OCI-LY7 (cell line): Measurements from ENCODE around the gene NAV2. TPM values are rescaled to one million over a fixed set of nuclear protein-coding genes. Genes with fewer than 3 reads are reported as not detected.

ENCODE experiments used
- BruUV-seq: library from RNA; stranded (reverse); fragments of 400-500 nt; replicated peaks from 2 replicates; lab custom pipeline; 2021; lab: Mats Ljungman, UMichigan
- CTCF ChIA-PET: fragments of 300-600 bp; sonication (Branson Sonifier 250); formaldehyde crosslinking; loops from one replicate; lab custom pipeline; 2022; ENCODE audit warnings: antibody characterized with exemption; ENCODE audit not compliant: unreplicated experiment; lab: Charles Lee
- POLR2A ChIA-PET: fragments of 300-600 bp; sonication (Branson Sonifier 250); formaldehyde crosslinking; loops from one replicate; lab custom pipeline; 2022; ENCODE audit warnings: antibody characterized with exemption; lab: Charles Lee
- DNase-seq: peaks from one replicate; pipeline ENCODE4 v3.0.0-alpha.2; 2015; ENCODE audit warnings: low spot score
- H2AFZ ChIP-seq: fragments of 200-600 bp; sonication (generic), shearing (Covaris generic); 2 replicates; pipeline ENCODE4 v1.6.1; 2014; ENCODE audit warnings: mild to moderate bottlenecking, antibody characterized with exemption, low read length, moderate library complexity
- H3K27ac ChIP-seq: fragments of 200-600 bp; sonication (generic); 2 replicates; pipeline ENCODE4 v1.5.1; 2014; ENCODE audit warnings: mixed run types, low read depth, mild to moderate bottlenecking, moderate library complexity, low read length, inconsistent platforms; ENCODE audit not compliant: poor library complexity, severe bottlenecking
- H3K36me3 ChIP-seq: fragments of 200-600 bp; sonication (generic); 2 replicates; pipeline ENCODE4 v1.6.1; 2014; ENCODE audit warnings: mild to moderate bottlenecking, antibody characterized with exemption, low read length, moderate library complexity, mixed read lengths; ENCODE audit not compliant: insufficient read depth
- H3K4me1 ChIP-seq: fragments of 200-600 bp; sonication (generic); 2 replicates; pipeline ENCODE4 v1.5.1; 2014; ENCODE audit warnings: mild to moderate bottlenecking, low read length; ENCODE audit not compliant: insufficient read depth, poor library complexity, severe bottlenecking
- H3K4me2 ChIP-seq: fragments of 200-600 bp; sonication (generic); 2 replicates; pipeline ENCODE4 v1.6.1; 2014; ENCODE audit warnings: mild to moderate bottlenecking, low read length
- H3K4me3 ChIP-seq: fragments of 200-600 bp; sonication (generic); 2 replicates; pipeline ENCODE4 v1.5.1; 2014; ENCODE audit warnings: mild to moderate bottlenecking, low read depth, low read length; ENCODE audit not compliant: poor library complexity, severe bottlenecking
- H3K79me2 ChIP-seq: fragments of 200-600 bp; sonication (generic); 2 replicates; pipeline ENCODE4 v1.6.1; 2016; ENCODE audit warnings: low read depth, mild to moderate bottlenecking, low read length, moderate library complexity, mixed read lengths; ENCODE audit not compliant: insufficient read depth
- H3K9me2 ChIP-seq: fragments of 200-600 bp; sonication (generic); 2 replicates; pipeline ENCODE4 v1.6.1; 2016; ENCODE audit warnings: mild to moderate bottlenecking, low read length, mixed read lengths; ENCODE audit not compliant: insufficient read depth
- H3K9me3 ChIP-seq: fragments of 200-600 bp; sonication (generic); 2 replicates; pipeline ENCODE4 v1.6.1; 2014; ENCODE audit warnings: mild to moderate bottlenecking, mixed run types, low read length, mixed read lengths
- H4K20me1 ChIP-seq: fragments of 200-600 bp; sonication (generic); 2 replicates; pipeline ENCODE4 v1.6.1; 2014; ENCODE audit warnings: mild to moderate bottlenecking, antibody characterized with exemption, low read length, moderate library complexity, mixed read lengths; ENCODE audit not compliant: insufficient read depth
- CTCF ChIP-seq: fragments of 200-600 bp; sonication (generic); conservative IDR thresholded peaks from 2 replicates; pipeline ENCODE4 v1.5.1; 2014; ENCODE audit warnings: mild to moderate bottlenecking, antibody characterized with exemption, low read length, moderate library complexity, mixed read lengths
- EZH2phosphoT487 ChIP-seq: fragments of 200-600 bp; sonication (generic); IDR thresholded peaks from 2 replicates; pipeline ENCODE4 v1.6.1; 2018; ENCODE audit warnings: low read depth, borderline replicate concordance, mild to moderate bottlenecking, mixed run types, antibody characterized with exemption, low read length, moderate library complexity, mixed read lengths
- intact Hi-C: fragments of 100-400 bp; cut with micrococcal nuclease; formaldehyde crosslinking; loops from one replicate; pipeline ENCODE4 v1.10.0; 2022; ENCODE audit not compliant: unreplicated experiment
- total RNA-seq, 2 experiments: library from RNA; depleted of rRNA in 1 of 2; stranded (reverse); fragments of >200 nt in 1 of 2; shearing (Covaris generic) in 1 of 2; gene quantifications; 2 replicates each; pipeline ENCODE4 v1.2.3, GENCODE V29; 2014 to 2022

Gene NAV2
- total RNA-seq, 2 experiments from 2014 or later: 0.06 to 0.68 TPM

- no peak overlapping the region for H2AFZ ChIP-seq
- no peaks in the 10 kb centered on the region for H3K4me1 ChIP-seq
- CTCF ChIA-PET: no interaction called here
- no peak overlapping the region for H3K27ac ChIP-seq
- DNase-seq: no peak
- no peaks in the 10 kb centered on the region for H4K20me1 ChIP-seq
- POLR2A ChIA-PET: interaction anchor here (0.6 kb wide), 1 partner anchor 75 kb away, joined by 3 read pairs; no protein-coding TSS in a partner anchor
- BruUV-seq: no TSS peak
- no peaks in the 10 kb centered on the region for H3K79me2 ChIP-seq
- TF ChIP-seq EZH2phosphoT487 (no peak), CTCF (no peak)
- no peak overlapping the region for H3K4me2 ChIP-seq
- no peaks in the 10 kb centered on the region for H3K36me3 ChIP-seq
- H3K9me2 ChIP-seq: no peaks in the 10 kb centered on the region
- no peaks in the 10 kb centered on the region for H3K9me3 ChIP-seq
- intact Hi-C loops: no loop called here
- H3K4me3 ChIP-seq: no peak overlapping the region
Measured at GRCh38 chr11:19766206-19766605, 53.6 kb downstream of the NAV2 start.

GRCh38 chr11:19766810-19767209 lies 54.2 kb downstream of the NAV2 start:
- H3K27ac ChIP-seq: no peak overlapping the region
- no TSS peak for BruUV-seq
- POLR2A ChIA-PET: interaction anchor here (0.6 kb wide), 1 partner anchor 76 kb away, joined by 3 read pairs; no protein-coding TSS in a partner anchor
- intact Hi-C loops: no loop called here
- H3K4me2 ChIP-seq: no peak overlapping the region
- H3K36me3 ChIP-seq: no peaks in the 10 kb centered on the region
- DNase-seq: no peak
- H3K4me1 ChIP-seq: no peaks in the 10 kb centered on the region
- no peak overlapping the region for H3K4me3 ChIP-seq
- no peaks in the 10 kb centered on the region for H4K20me1 ChIP-seq
- TF ChIP-seq EZH2phosphoT487: no peak
- no peak for TF ChIP-seq CTCF
- H2AFZ ChIP-seq: no peak overlapping the region
- no peaks in the 10 kb centered on the region for H3K79me2 ChIP-seq
- no peaks in the 10 kb centered on the region for H3K9me2 ChIP-seq
- H3K9me3 ChIP-seq: no peaks in the 10 kb centered on the region
- CTCF ChIA-PET: no interaction called here

- Histone ChIP-seq H3K4me2 (no peak overlapping the region), H4K20me1 (no peaks in the 10 kb centered on the region), H3K79me2 (no peaks in the 10 kb centered on the region), H3K9me3 (no peaks in the 10 kb centered on the region), H3K9me2 (no peaks in the 10 kb centered on the region), H3K27ac (no peak overlapping the region), H2AFZ (no peak overlapping the region), H3K4me1 (no peaks in the 10 kb centered on the region), H3K36me3 (no peaks in the 10 kb centered on the region), H3K4me3 (no peak overlapping the region)
- ChIA-PET POLR2A (no interaction called here), CTCF (no interaction called here)
- no TSS peak for BruUV-seq
- intact Hi-C loops: no loop called here
- TF ChIP-seq CTCF (no peak), EZH2phosphoT487 (no peak)
- DNase-seq: no peak
Measured at GRCh38 chr11:19767627-19768151, 55.1 kb downstream of the NAV2 start.
